Measurements from ENCODE around the gene MAP4K4. TPM values are rescaled to one million over a fixed set of nuclear protein-coding genes. Genes with fewer than 3 reads are reported as not detected.

The MAP4K4 gene
- total and polyA plus RNA-seq, 2 donors from 2014 or later = 8.4 to 62.8 TPM

DNA sequence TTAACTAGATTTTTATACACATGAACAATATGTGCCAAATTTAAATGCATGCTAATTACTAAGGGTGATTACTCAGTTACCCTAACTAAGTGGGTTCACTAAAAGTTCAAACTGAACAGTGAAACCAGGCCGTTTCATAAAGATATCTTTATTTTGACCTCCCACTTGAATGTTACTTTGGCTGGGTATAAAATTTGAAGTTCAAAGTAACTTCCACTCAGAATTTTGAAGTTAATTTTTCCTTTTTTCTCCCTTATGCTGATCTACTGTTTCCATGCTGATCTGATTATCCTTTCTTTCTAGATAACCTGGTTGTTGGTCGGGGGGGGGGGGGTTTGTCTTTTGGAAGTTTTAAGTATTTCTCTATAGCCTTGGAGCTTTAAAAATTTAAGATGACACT, 25.5 kb upstream of the MAP4K4 start:
- Histone ChIP-seq H3K4me3 (ENCODE audit: low read length in 3 of 3) (no peak overlapping the region), H3K4me1 (ENCODE audit: control insufficient read depth in 2 of 3, insufficient read depth in 2 of 3, low read depth in 1 of 3, low read length in 3 of 3) (no peaks in the 10 kb centered on the region), H3K27ac (ENCODE audit: low read depth in 2 of 2, low read length in 2 of 2) (no peak overlapping the region), H3K9me3 (ENCODE audit: control insufficient read depth in 2 of 3, insufficient read depth in 1 of 3, low read length in 3 of 3) (peaks cover 0 to 13% (median 0%) of the 10 kb centered on the region in 3 donors), H3K9ac (ENCODE audit: low read length in 3 of 3) (no peak overlapping the region), H3K36me3 (ENCODE audit: control insufficient read depth in 2 of 3, insufficient read depth in 3 of 3, low read length in 3 of 3) (no peaks in the 10 kb centered on the region), H3K27me3 (ENCODE audit: control insufficient read depth, insufficient read depth, low read length) (no peaks in the 10 kb centered on the region)
- FAIRE-seq = no peak
- DNase-seq = no peak
- intact Hi-C loops (cut with DNase I) = no loop called here
- TF ChIP-seq, protein P1, sequence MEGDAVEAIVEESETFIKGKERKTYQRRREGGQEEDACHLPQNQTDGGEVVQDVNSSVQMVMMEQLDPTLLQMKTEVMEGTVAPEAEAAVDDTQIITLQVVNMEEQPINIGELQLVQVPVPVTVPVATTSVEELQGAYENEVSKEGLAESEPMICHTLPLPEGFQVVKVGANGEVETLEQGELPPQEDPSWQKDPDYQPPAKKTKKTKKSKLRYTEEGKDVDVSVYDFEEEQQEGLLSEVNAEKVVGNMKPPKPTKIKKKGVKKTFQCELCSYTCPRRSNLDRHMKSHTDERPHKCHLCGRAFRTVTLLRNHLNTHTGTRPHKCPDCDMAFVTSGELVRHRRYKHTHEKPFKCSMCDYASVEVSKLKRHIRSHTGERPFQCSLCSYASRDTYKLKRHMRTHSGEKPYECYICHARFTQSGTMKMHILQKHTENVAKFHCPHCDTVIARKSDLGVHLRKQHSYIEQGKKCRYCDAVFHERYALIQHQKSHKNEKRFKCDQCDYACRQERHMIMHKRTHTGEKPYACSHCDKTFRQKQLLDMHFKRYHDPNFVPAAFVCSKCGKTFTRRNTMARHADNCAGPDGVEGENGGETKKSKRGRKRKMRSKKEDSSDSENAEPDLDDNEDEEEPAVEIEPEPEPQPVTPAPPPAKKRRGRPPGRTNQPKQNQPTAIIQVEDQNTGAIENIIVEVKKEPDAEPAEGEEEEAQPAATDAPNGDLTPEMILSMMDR (IDR thresholded peaks at IDR 0.05; ENCODE audit: borderline replicate concordance, extremely low read depth, insufficient read depth) = no peak

DNA sequence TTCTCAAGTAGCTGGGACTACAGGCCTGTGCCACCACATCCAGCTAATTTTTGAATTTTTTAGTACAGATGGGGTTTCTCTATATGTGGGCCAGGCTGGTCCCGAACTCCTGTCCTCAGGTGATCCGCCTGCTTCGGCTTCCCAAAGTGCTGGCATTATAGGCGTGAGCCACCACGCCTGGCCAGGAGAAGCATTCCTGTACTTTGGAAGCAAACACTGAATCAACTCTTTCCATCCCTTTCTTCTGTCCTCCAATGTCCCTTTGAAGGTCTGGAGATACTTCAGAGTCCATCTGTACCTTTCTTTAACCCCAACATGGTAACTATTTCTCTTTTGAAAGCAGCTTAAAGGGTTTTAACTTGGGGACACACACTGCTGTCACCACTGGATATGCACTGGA, 23.6 kb upstream of the MAP4K4 start:
- intact Hi-C loops (cut with DNase I) = no loop called here
- Histone ChIP-seq H3K27ac (ENCODE audit: low read depth in 2 of 2, low read length in 2 of 2) (no peak overlapping the region), H3K9me3 (ENCODE audit: control insufficient read depth in 2 of 3, insufficient read depth in 1 of 3, low read length in 3 of 3) (peaks cover 0 to 13% (median 0%) of the 10 kb centered on the region in 3 donors), H3K36me3 (ENCODE audit: control insufficient read depth in 2 of 3, insufficient read depth in 3 of 3, low read length in 3 of 3) (no peaks in the 10 kb centered on the region), H3K27me3 (ENCODE audit: control insufficient read depth, insufficient read depth, low read length) (no peaks in the 10 kb centered on the region), H3K9ac (ENCODE audit: low read length in 3 of 3) (no peak overlapping the region), H3K4me3 (ENCODE audit: low read length in 3 of 3) (no peak overlapping the region), H3K4me1 (ENCODE audit: control insufficient read depth in 2 of 3, insufficient read depth in 2 of 3, low read depth in 1 of 3, low read length in 3 of 3) (no peaks in the 10 kb centered on the region)
- FAIRE-seq = no peak
- TF ChIP-seq, protein P1 (IDR thresholded peaks at IDR 0.05; ENCODE audit: borderline replicate concordance, extremely low read depth, insufficient read depth) = no peak
- DNase-seq = no peak

DNA sequence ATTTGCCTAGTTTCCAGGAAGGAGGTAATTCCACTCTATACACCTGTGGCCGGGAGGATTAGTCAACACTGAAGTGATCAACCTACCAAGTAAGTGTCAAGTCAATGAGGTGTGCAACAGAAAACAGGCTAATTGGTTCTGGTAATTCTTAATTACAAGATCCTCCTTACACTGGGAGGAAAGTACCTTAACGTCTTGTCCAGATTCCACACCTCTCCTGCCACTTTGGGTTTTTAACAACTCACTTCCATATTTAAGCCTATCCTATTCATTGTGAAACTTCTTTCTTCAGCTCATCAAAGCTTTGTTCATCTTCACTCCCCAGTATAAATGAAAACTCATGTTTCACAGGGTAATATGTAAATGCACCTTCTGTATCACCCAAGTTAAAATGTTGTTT, 22.0 kb upstream of the MAP4K4 start:
- DNase-seq (no peak), FAIRE-seq (no peak)
- no peak overlapping the region for H3K4me3 ChIP-seq (ENCODE audit: low read length in 3 of 3)
- no peak overlapping the region for H3K9ac ChIP-seq (ENCODE audit: low read length in 3 of 3)
- no peaks in the 10 kb centered on the region for H3K27me3 ChIP-seq (ENCODE audit: control insufficient read depth, insufficient read depth, low read length)
- intact Hi-C loops (cut with DNase I) = no loop called here
- peaks cover 0 to 13% (median 0%) of the 10 kb centered on the region in 3 donors for H3K9me3 ChIP-seq (ENCODE audit: control insufficient read depth in 2 of 3, insufficient read depth in 1 of 3, low read length in 3 of 3)
- TF ChIP-seq, protein P1 (IDR thresholded peaks at IDR 0.05; ENCODE audit: borderline replicate concordance, extremely low read depth, insufficient read depth) = no peak
- no peaks in the 10 kb centered on the region for H3K4me1 ChIP-seq (ENCODE audit: control insufficient read depth in 2 of 3, insufficient read depth in 2 of 3, low read depth in 1 of 3, low read length in 3 of 3)
- H3K36me3 ChIP-seq (ENCODE audit: control insufficient read depth in 2 of 3, insufficient read depth in 3 of 3, low read length in 3 of 3) = no peaks in the 10 kb centered on the region
- no peak overlapping the region for H3K27ac ChIP-seq (ENCODE audit: low read depth in 2 of 2, low read length in 2 of 2)

DNA sequence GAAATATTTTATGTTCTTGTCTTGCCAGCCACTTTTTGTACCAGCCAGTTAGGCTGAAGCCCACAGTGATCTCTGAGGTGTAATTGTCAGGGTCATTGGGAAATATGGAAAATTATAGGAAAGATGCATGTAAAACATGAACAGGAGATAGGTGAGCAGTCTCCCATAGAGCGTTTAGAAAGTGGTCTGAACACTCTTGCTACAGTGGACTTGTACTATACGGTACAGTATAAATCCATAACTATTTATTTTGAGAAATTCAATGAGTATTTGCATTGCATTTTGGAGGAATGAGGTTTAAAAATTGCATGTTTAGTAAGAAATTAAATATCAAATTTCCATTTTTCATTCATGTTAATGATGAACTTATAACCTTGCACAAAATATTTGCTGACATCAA, 20.8 kb upstream of the MAP4K4 start:
- TF ChIP-seq, protein P1 (IDR thresholded peaks at IDR 0.05; ENCODE audit: borderline replicate concordance, extremely low read depth, insufficient read depth) = no peak
- FAIRE-seq (no peak), DNase-seq (no peak)
- Histone ChIP-seq H3K27ac (ENCODE audit: low read depth in 2 of 2, low read length in 2 of 2) (no peak overlapping the region), H3K9ac (ENCODE audit: low read length in 3 of 3) (no peak overlapping the region), H3K4me1 (ENCODE audit: control insufficient read depth in 2 of 3, insufficient read depth in 2 of 3, low read depth in 1 of 3, low read length in 3 of 3) (no peaks in the 10 kb centered on the region), H3K36me3 (ENCODE audit: control insufficient read depth in 2 of 3, insufficient read depth in 3 of 3, low read length in 3 of 3) (no peaks in the 10 kb centered on the region), H3K9me3 (ENCODE audit: control insufficient read depth in 2 of 3, insufficient read depth in 1 of 3, low read length in 3 of 3) (peaks cover 0 to 11% (median 0%) of the 10 kb centered on the region in 3 donors), H3K27me3 (ENCODE audit: control insufficient read depth, insufficient read depth, low read length) (no peaks in the 10 kb centered on the region), H3K4me3 (ENCODE audit: low read length in 3 of 3) (no peak overlapping the region)
- intact Hi-C loops (cut with DNase I) = no loop called here

Measured in kidney (tissue), 14 donors.